Pons (tissue), 1 donor: Measurements from ENCODE around the gene GABRG3.

ENCODE experiments used
- DNase-seq: peaks from one replicate; pipeline ENCODE4 v3.0.0-alpha.2; 2016; ENCODE audit warnings: low spot score

Gene GABRG3

GRCh38 chr15:27065151-27065550 is 94.2 kb downstream of the GABRG3 start:
- no peak for DNase-seq

- no peak for DNase-seq
Measured at GRCh38 chr15:27065785-27066184, 94.8 kb downstream of the GABRG3 start.

- DNase-seq, result no peak
Measured at GRCh38 chr15:27066446-27066845, 95.5 kb downstream of the GABRG3 start.

- DNase-seq, result no peak
Measured at GRCh38 chr15:27067175-27067574, 96.2 kb downstream of the GABRG3 start.

- no peak for DNase-seq
Measured at GRCh38 chr15:27070841-27071240, 99.9 kb downstream of the GABRG3 start.

- no peak for DNase-seq
Measured at GRCh38 chr15:27074179-27074578, 103.2 kb downstream of the GABRG3 start.

- no peak for DNase-seq
Measured at GRCh38 chr15:27077790-27078189, 106.8 kb downstream of the GABRG3 start.

GRCh38 chr15:27081676-27082418 is 110.9 kb downstream of the GABRG3 start:
- DNase-seq, result no peak

GRCh38 chr15:27082526-27082925 is 111.5 kb downstream of the GABRG3 start:
- no peak for DNase-seq

- DNase-seq, result no peak
Measured at GRCh38 chr15:27084844-27085243, 113.9 kb downstream of the GABRG3 start.

GRCh38 chr15:27086149-27086548 is 115.2 kb downstream of the GABRG3 start:
- no peak for DNase-seq

- no peak for DNase-seq
Measured at GRCh38 chr15:27086805-27087204, 115.8 kb downstream of the GABRG3 start.

- DNase-seq, result no peak
Measured at GRCh38 chr15:27087651-27088583, 116.9 kb downstream of the GABRG3 start.

GRCh38 chr15:27088584-27089232 is 117.7 kb downstream of the GABRG3 start:
- DNase-seq, result no peak

- DNase-seq, result no peak
Measured at GRCh38 chr15:27089233-27089586, 118.2 kb downstream of the GABRG3 start.

- no peak for DNase-seq
Measured at GRCh38 chr15:27089676-27090075, 118.7 kb downstream of the GABRG3 start.

GRCh38 chr15:27091270-27091940 is 120.4 kb downstream of the GABRG3 start:
- no peak for DNase-seq

- DNase-seq, result no peak
Measured at GRCh38 chr15:27092390-27092789, 121.4 kb downstream of the GABRG3 start.

- DNase-seq, result peak; percentile 12
Measured at GRCh38 chr15:27094235-27094634, 123.3 kb downstream of the GABRG3 start.

- no peak for DNase-seq
Measured at GRCh38 chr15:27095886-27096624, 125.1 kb downstream of the GABRG3 start.

GRCh38 chr15:27097506-27097905 is 126.5 kb downstream of the GABRG3 start:
- no peak for DNase-seq
